Activated CD4-positive, alpha-beta memory T cell treated with anti-CD3 and anti-CD28 coated beads for 36 hours (primary cell): ENCODE measurements around the gene ODAD3. TPM values are rescaled to one million over a fixed set of nuclear protein-coding genes. Genes with fewer than 3 reads are reported as not detected.

Experiments used
- total RNA-seq, 2 experiments: library from RNA; stranded (reverse); gene quantifications; one replicate each; pipeline ENCODE4 v1.2.3, GENCODE V29; 2021

ODAD3 gene
- total RNA-seq, 2 experiments from 2014 or later, result 0.15 to 0.26 TPM

Other genes starting within 250 kb of the ODAD3 start
- 1 to 10 TPM; 2.0 to 2.5 TPM for gene KANK2, start 237.6 kb downstream of the ODAD3 start, total RNA-seq
- not detected for gene ANGPTL8, start 195.5 kb downstream of the ODAD3 start, total RNA-seq
- gene DOCK6, start 172.6 kb downstream of the ODAD3 start, total RNA-seq, result 1 to 10 TPM; 5.8 to 5.9 TPM
- gene TSPAN16, start 139.0 kb downstream of the ODAD3 start, total RNA-seq, result not detected
- gene RAB3D, start 95.5 kb downstream of the ODAD3 start, total RNA-seq, result 10 to 100 TPM; 12.5 to 14.4 TPM
- 10 to 100 TPM; 31.1 to 33.2 TPM for gene TMEM205, start 88.9 kb downstream of the ODAD3 start, total RNA-seq
- 10 to 100 TPM; 16.0 to 18.0 TPM for gene CCDC159, start 88.6 kb downstream of the ODAD3 start, total RNA-seq
- gene PLPPR2, start 79.7 kb downstream of the ODAD3 start, total RNA-seq, result 1 to 10 TPM; 3.6 to 4.7 TPM
- 1 to 10 TPM; 1.5 to 1.7 TPM for gene SWSAP1, start 60.5 kb downstream of the ODAD3 start, total RNA-seq
- 1 to 10 TPM; 8.6 to 9.0 TPM for gene EPOR, start 50.8 kb downstream of the ODAD3 start, total RNA-seq
- not detected for gene RGL3, start 15.8 kb downstream of the ODAD3 start, total RNA-seq
- 100 to 1,000 TPM; 260 to 264 TPM for gene PRKCSH, start 514 bp upstream of the ODAD3 start, total RNA-seq
- not detected for gene ELAVL3, start 45.9 kb upstream of the ODAD3 start, total RNA-seq
- gene ZNF653, start 70.7 kb upstream of the ODAD3 start, total RNA-seq, result 10 to 100 TPM in 1 of 2 experiments, 1 to 10 TPM in 1; 8.4 to 10.3 TPM
- gene ECSIT, start 94.0 kb upstream of the ODAD3 start, total RNA-seq, result 10 to 100 TPM; 34.9 to 36.6 TPM
- not detected for gene CNN1, start 103.7 kb upstream of the ODAD3 start, total RNA-seq
- gene ELOF1, start 124.1 kb upstream of the ODAD3 start, total RNA-seq, result 10 to 100 TPM; 48.5 to 49.1 TPM
- 10 to 100 TPM; 10.2 to 12.3 TPM for gene ACP5, start 142.5 kb upstream of the ODAD3 start, total RNA-seq
- 1 to 10 TPM; 6.6 to 7.0 TPM for gene ZNF627, start 162.4 kb upstream of the ODAD3 start, total RNA-seq